LNCAP (cell line): ENCODE data around the gene ZNF414.

ENCODE experiments used
- TF ChIP-seq, protein P1 (sequence below): fragments of 450-650 bp; IDR thresholded peaks from 2 replicates; pipeline ENCODE4 v1.5.1; 2017; ENCODE audit warnings: mild to moderate bottlenecking

Gene ZNF414

GRCh38 chr19:8468124-8468523 lies 45.8 kb downstream of the ZNF414 start:
- TF ChIP-seq, protein P1, sequence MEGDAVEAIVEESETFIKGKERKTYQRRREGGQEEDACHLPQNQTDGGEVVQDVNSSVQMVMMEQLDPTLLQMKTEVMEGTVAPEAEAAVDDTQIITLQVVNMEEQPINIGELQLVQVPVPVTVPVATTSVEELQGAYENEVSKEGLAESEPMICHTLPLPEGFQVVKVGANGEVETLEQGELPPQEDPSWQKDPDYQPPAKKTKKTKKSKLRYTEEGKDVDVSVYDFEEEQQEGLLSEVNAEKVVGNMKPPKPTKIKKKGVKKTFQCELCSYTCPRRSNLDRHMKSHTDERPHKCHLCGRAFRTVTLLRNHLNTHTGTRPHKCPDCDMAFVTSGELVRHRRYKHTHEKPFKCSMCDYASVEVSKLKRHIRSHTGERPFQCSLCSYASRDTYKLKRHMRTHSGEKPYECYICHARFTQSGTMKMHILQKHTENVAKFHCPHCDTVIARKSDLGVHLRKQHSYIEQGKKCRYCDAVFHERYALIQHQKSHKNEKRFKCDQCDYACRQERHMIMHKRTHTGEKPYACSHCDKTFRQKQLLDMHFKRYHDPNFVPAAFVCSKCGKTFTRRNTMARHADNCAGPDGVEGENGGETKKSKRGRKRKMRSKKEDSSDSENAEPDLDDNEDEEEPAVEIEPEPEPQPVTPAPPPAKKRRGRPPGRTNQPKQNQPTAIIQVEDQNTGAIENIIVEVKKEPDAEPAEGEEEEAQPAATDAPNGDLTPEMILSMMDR: no peak

DNA sequence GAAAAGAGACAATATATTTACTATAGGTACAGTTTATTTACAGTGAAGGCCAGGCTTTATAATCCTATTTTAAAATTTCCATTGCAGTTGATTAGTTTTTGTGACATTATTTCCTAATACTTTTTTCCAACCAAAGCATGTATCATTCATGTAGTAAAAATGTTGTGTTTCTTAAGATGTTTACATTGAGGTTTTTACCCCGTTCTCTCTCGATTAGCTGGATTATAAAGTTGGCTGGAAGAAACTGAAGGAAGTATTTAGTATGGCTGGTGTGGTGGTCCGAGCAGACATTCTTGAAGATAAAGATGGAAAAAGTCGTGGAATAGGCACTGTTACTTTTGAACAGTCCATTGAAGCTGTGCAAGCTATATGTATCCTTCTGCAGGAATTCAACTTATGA lies 47.9 kb downstream of the ZNF414 start:
- TF ChIP-seq, protein P1: no peak

- TF ChIP-seq, protein P1: no peak
These were observed 50.6 kb downstream of the ZNF414 start for GRCh38 chr19:8463365-8463764.

- TF ChIP-seq, protein P1: no peak
These were observed 51.4 kb downstream of the ZNF414 start for GRCh38 chr19:8462571-8462970.

DNA sequence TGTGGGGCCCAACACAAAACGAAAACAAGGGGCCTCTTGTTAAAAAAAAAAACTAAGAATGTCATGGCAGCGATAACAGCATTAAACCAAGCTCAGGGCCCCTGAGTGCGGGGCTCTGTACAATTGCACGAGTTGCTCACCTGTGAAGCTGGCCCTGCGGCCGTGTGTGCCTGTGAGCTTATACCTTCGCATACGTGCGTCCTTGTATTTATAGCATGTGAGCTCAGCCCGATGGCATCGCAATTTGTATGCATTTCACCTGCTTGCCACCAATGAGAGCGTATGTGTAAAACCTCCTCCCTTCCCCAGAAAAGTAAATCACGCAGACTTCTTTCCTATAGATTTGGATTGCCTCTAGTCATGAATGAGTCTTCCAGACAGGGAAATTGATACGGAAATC lies 52.1 kb downstream of the ZNF414 start:
- TF ChIP-seq, protein P1: no peak

- TF ChIP-seq, protein P1: no peak
These were observed 52.6 kb downstream of the ZNF414 start for GRCh38 chr19:8461376-8461775.

- TF ChIP-seq, protein P1: no peak
These were observed 53.3 kb downstream of the ZNF414 start for GRCh38 chr19:8460516-8461298.
